H9 (cell line): ENCODE data around the gene SDK2. TPM values are rescaled to one million over a fixed set of nuclear protein-coding genes. Genes with fewer than 3 reads are reported as not detected.

ENCODE experiments used
- DNase-seq: peaks from one replicate; pipeline ENCODE4 v3.0.0-alpha.2; 2017
- H2AFZ ChIP-seq: one replicate; pipeline ENCODE4 v1.6.1; 2013; ENCODE audit warnings: mild to moderate bottlenecking, low read length, control low read depth, moderate library complexity
- H2AK5ac ChIP-seq: 2 replicates; pipeline ENCODE4 v1.6.1; 2013; ENCODE audit warnings: low read length, control low read depth, mixed read lengths; ENCODE audit not compliant: insufficient read length
- H2BK120ac ChIP-seq: one replicate; pipeline ENCODE4 v1.6.1; 2013; ENCODE audit warnings: low read depth, mild to moderate bottlenecking, low read length, control low read depth, inconsistent platforms; ENCODE audit not compliant: poor library complexity, severe bottlenecking
- H2BK12ac ChIP-seq: 2 replicates; pipeline ENCODE4 v1.6.1; 2013; ENCODE audit warnings: low read length, control low read depth, mixed read lengths, low read depth; ENCODE audit not compliant: insufficient read length
- H2BK15ac ChIP-seq: 2 replicates; pipeline ENCODE4 v1.6.1; 2013; ENCODE audit warnings: low read depth, low read length, control low read depth
- H2BK20ac ChIP-seq: one replicate; pipeline ENCODE4 v1.6.1; 2013; ENCODE audit warnings: low read depth, mild to moderate bottlenecking, low read length, control low read depth, inconsistent platforms; ENCODE audit not compliant: poor library complexity, severe bottlenecking
- H2BK5ac ChIP-seq: 2 replicates; pipeline ENCODE4 v1.6.1; 2013; ENCODE audit warnings: low read length, control low read depth, mixed read lengths; ENCODE audit not compliant: insufficient read length
- H3K14ac ChIP-seq: 2 replicates; pipeline ENCODE4 v1.6.1; 2013; ENCODE audit warnings: low read length, control low read depth; ENCODE audit not compliant: insufficient read depth
- H3K18ac ChIP-seq: 2 replicates; pipeline ENCODE4 v1.6.1; 2013; ENCODE audit warnings: low read depth, mild to moderate bottlenecking, mixed read lengths, low read length, control low read depth; ENCODE audit not compliant: insufficient read length
- H3K23ac ChIP-seq: 2 replicates; pipeline ENCODE4 v1.6.1; 2013; ENCODE audit warnings: low read length, control low read depth, mixed read lengths, low read depth; ENCODE audit not compliant: insufficient read length
- H3K23me2 ChIP-seq: 2 replicates; pipeline ENCODE4 v1.6.1; 2013; ENCODE audit warnings: low read depth, mild to moderate bottlenecking, mixed read lengths, low read length, control low read depth; ENCODE audit not compliant: insufficient read length, poor library complexity, severe bottlenecking
- H3K27ac ChIP-seq: 2 replicates; pipeline ENCODE4 v1.5.1; 2013; ENCODE audit warnings: low read length, control low read depth, mixed read lengths, low read depth; ENCODE audit not compliant: insufficient read length
- H3K27me3 ChIP-seq: 2 replicates; pipeline ENCODE4 v1.6.1; 2013; ENCODE audit warnings: low read length, control low read depth, inconsistent platforms; ENCODE audit not compliant: insufficient read depth
- H3K4ac ChIP-seq: 2 replicates; pipeline ENCODE4 v1.6.1; 2013; ENCODE audit warnings: low read depth, mild to moderate bottlenecking, control low read depth, inconsistent platforms, low read length, moderate library complexity
- H3K4me1 ChIP-seq: 2 replicates; pipeline ENCODE4 v1.6.1; 2013; ENCODE audit warnings: low read length, control low read depth, inconsistent platforms; ENCODE audit not compliant: insufficient read depth
- H3K4me2 ChIP-seq: 2 replicates; pipeline ENCODE4 v1.6.1; 2013; ENCODE audit warnings: low read length, control low read depth, mixed read lengths; ENCODE audit not compliant: insufficient read length, insufficient read depth
- H3K56ac ChIP-seq: 2 replicates; pipeline ENCODE4 v1.6.1; 2013; ENCODE audit warnings: low read depth, mild to moderate bottlenecking, mixed read lengths, low read length, control low read depth; ENCODE audit not compliant: insufficient read length
- H3K79me1 ChIP-seq: 2 replicates; pipeline ENCODE4 v1.6.1; 2013; ENCODE audit warnings: low read depth, mild to moderate bottlenecking, moderate library complexity, low read length, control low read depth, inconsistent platforms; ENCODE audit not compliant: insufficient read depth, poor library complexity, severe bottlenecking
- H3K79me2 ChIP-seq: 2 replicates; pipeline ENCODE4 v1.6.1; 2013; ENCODE audit warnings: low read length, control low read depth, inconsistent platforms; ENCODE audit not compliant: insufficient read depth
- H3K9ac ChIP-seq: 2 replicates; pipeline ENCODE4 v1.6.1; 2013; ENCODE audit warnings: low read length, control low read depth, mixed read lengths; ENCODE audit not compliant: insufficient read length; ENCODE audit errors: extremely low read depth
- H3K9me3 ChIP-seq: one replicate; pipeline ENCODE4 v1.6.1; 2013; ENCODE audit warnings: low read depth, low read length, inconsistent platforms; ENCODE audit not compliant: control insufficient read depth
- H3T11ph ChIP-seq: one replicate; pipeline ENCODE4 v1.6.1; 2013; ENCODE audit warnings: mild to moderate bottlenecking, low read length, control low read depth, inconsistent platforms
- H4K20me1 ChIP-seq: one replicate; pipeline ENCODE4 v1.6.1; 2013; ENCODE audit not compliant: control insufficient read depth, insufficient read length, insufficient read depth
- H4K5ac ChIP-seq: 2 replicates; pipeline ENCODE4 v1.6.1; 2013; ENCODE audit warnings: low read depth, mild to moderate bottlenecking, mixed read lengths, low read length, control low read depth; ENCODE audit not compliant: insufficient read length
- H4K8ac ChIP-seq: replicated peaks from 2 replicates; pipeline ENCODE4 v1.6.1; 2013; ENCODE audit warnings: low read length, control low read depth, mixed read lengths, low read depth; ENCODE audit not compliant: insufficient read length
- H4K91ac ChIP-seq: 2 replicates; pipeline ENCODE4 v1.6.1; 2013; ENCODE audit warnings: low read depth, mild to moderate bottlenecking, moderate library complexity, mixed read lengths, low read length, control low read depth; ENCODE audit not compliant: insufficient read length
- H3K27ac Mint-ChIP-seq, 3 experiments: 2 replicates in 2 of 3; 3 replicates in 1 of 3; pipeline ENCODE4 v1.8.0; 2020 to 2021; ENCODE audit warnings: mixed read lengths in 3 of 3, mild to moderate bottlenecking in 1 of 3, moderate library complexity in 1 of 3
- H3K27me3 Mint-ChIP-seq: 2 replicates; pipeline ENCODE4 v1.8.0; 2021; ENCODE audit warnings: low read depth, mild to moderate bottlenecking, moderate library complexity, mixed read lengths
- H3K36me3 Mint-ChIP-seq, 3 experiments: 2 replicates in 2 of 3; 3 replicates in 1 of 3; pipeline ENCODE4 v1.8.0; 2020 to 2021; ENCODE audit warnings: low read depth in 3 of 3, mixed read lengths in 3 of 3; ENCODE audit not compliant: insufficient read depth in 1 of 3
- H3K4me1 Mint-ChIP-seq, 2 experiments: 2 replicates each; pipeline ENCODE4 v1.8.0; 2020; ENCODE audit warnings: mixed read lengths in 2 of 2
- H3K4me3 Mint-ChIP-seq, 2 experiments: 2 replicates in 1 of 2; 3 replicates in 1 of 2; pipeline ENCODE4 v1.8.0; 2020 to 2021; ENCODE audit warnings: mild to moderate bottlenecking in 2 of 2, mixed read lengths in 2 of 2, moderate library complexity in 1 of 2
- H3K9me3 Mint-ChIP-seq, 2 experiments: 2 replicates in 1 of 2; 3 replicates in 1 of 2; pipeline ENCODE4 v1.8.0; 2020; ENCODE audit warnings: mild to moderate bottlenecking in 2 of 2, mixed read lengths in 2 of 2, moderate library complexity in 1 of 2
- WGBS: extraction: QIAGEN DNeasy Blood & Tissue Kit; methylation state at CpG from one replicate; pipeline ENCODE4 v1.1.7; 2013; ENCODE audit warnings: missing lambda C conversion rate, low lambda C conversion rate, mixed read lengths; ENCODE audit not compliant: insufficient read length; ENCODE audit errors: extremely low coverage; 5-methylcytosine and 5-hydroxymethylcytosine counted together
- total RNA-seq: library from RNA; stranded (reverse); gene quantifications from 2 replicates; pipeline ENCODE4 v1.2.1, GENCODE V29; 2021
- TF ChIP-seq, protein P1 (sequence below): fragments of 200-600 bp; sonication (generic); conservative IDR thresholded peaks from 3 replicates; pipeline ENCODE4 v1.8.0; 2021; ENCODE audit warnings: antibody characterized with exemption, mild to moderate bottlenecking

SDK2 gene
- total RNA-seq, 1 experiment from 2014 or later = 9.1 TPM

DNA sequence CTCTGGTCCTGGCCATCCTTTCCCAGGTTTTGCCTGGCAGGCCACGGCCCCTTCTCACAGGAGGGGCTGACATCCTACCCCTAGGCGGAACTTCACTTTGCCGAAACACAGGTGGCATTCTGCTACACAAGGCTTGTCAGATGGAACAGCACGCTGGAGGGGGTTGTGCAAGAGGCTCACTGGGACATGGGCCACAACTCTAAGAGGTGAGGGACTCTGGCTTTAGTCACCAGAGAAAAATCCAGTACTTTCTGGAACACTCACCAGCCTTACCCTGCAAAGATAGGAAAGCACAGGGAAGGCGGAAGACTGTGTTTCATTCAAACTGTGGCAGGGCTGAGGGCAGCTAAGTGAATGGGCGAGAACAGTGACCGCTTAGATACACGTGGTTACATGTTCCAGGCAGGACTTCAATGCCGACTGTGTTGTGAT, 350.7 kb downstream of the SDK2 start:
- Histone ChIP-seq H3T11ph (no peak overlapping the region), H2AFZ (no peak overlapping the region), H2BK20ac (no peak overlapping the region), H2BK5ac (no peak overlapping the region), H3K14ac (no peak overlapping the region), H3K18ac (no peak overlapping the region), H3K27me3 (no peaks in the 10 kb centered on the region), H3K23me2 (no peaks in the 10 kb centered on the region), H3K79me1 (no peaks in the 10 kb centered on the region), H4K91ac (no peak overlapping the region), H3K9me3 (no peaks in the 10 kb centered on the region), H3K9ac (no peak overlapping the region), H3K23ac (no peak overlapping the region), H3K27ac (no peak overlapping the region), H4K8ac (no peak overlapping the region), H2BK12ac (no peak overlapping the region), H3K4me2 (no peak overlapping the region), H3K79me2 (no peaks in the 10 kb centered on the region), H3K4ac (no peak overlapping the region), H3K56ac (no peak overlapping the region), H4K20me1 (no peaks in the 10 kb centered on the region), H2AK5ac (no peak overlapping the region), H2BK120ac (no peak overlapping the region), H4K5ac (no peak overlapping the region), H2BK15ac (no peak overlapping the region), H3K4me1 (no peaks in the 10 kb centered on the region)
- DNase-seq = no peak
- peak overlapping the region in 1 of 3 experiments; percentile 8; a peak in 1 of 7 replicates for H3K27ac Mint-ChIP-seq
- no peak overlapping the region for H3K4me3 Mint-ChIP-seq
- TF ChIP-seq, protein P1, sequence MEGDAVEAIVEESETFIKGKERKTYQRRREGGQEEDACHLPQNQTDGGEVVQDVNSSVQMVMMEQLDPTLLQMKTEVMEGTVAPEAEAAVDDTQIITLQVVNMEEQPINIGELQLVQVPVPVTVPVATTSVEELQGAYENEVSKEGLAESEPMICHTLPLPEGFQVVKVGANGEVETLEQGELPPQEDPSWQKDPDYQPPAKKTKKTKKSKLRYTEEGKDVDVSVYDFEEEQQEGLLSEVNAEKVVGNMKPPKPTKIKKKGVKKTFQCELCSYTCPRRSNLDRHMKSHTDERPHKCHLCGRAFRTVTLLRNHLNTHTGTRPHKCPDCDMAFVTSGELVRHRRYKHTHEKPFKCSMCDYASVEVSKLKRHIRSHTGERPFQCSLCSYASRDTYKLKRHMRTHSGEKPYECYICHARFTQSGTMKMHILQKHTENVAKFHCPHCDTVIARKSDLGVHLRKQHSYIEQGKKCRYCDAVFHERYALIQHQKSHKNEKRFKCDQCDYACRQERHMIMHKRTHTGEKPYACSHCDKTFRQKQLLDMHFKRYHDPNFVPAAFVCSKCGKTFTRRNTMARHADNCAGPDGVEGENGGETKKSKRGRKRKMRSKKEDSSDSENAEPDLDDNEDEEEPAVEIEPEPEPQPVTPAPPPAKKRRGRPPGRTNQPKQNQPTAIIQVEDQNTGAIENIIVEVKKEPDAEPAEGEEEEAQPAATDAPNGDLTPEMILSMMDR = no peak
- H3K4me1 Mint-ChIP-seq = peaks cover 18 to 27% of the 10 kb centered on the region in 2 experiments
- H3K36me3 Mint-ChIP-seq = no peaks in the 10 kb centered on the region
- no CpG with 5 or more reads among the region's 9 CpGs for WGBS
- no peaks in the 10 kb centered on the region for H3K9me3 Mint-ChIP-seq
- no peaks in the 10 kb centered on the region for H3K27me3 Mint-ChIP-seq
